Astrocyte (in vitro differentiated cells and primary cell): ENCODE data around the gene CMTM7. TPM values are rescaled to one million over a fixed set of nuclear protein-coding genes. Genes with fewer than 3 reads are reported as not detected.

ENCODE experiments used
- DNase-seq: peaks from one replicate; pipeline ENCODE4 v3.0.0-alpha.2; 2010; ENCODE audit warnings: low read depth
- FAIRE-seq: peaks from 2 replicates; lab custom pipeline; 2011; peaks lifted over from hg19 to GRCh38; lab: Jason Lieb, UNC
- H2AFZ ChIP-seq: 2 replicates; pipeline ENCODE4 v1.6.0; 2012; ENCODE audit warnings: low read depth, low read length, inconsistent platforms
- H3K27ac ChIP-seq: 2 replicates; pipeline ENCODE4 v1.5.1; 2011; ENCODE audit warnings: low read depth, low read length, inconsistent platforms
- H3K27me3 ChIP-seq: 2 replicates; pipeline ENCODE4 v1.6.0; 2011; ENCODE audit warnings: low read length, inconsistent platforms; ENCODE audit not compliant: insufficient read depth
- H3K36me3 ChIP-seq: 2 replicates; pipeline ENCODE4 v1.5.1; 2011; ENCODE audit warnings: low read length, inconsistent platforms; ENCODE audit not compliant: insufficient read depth
- H3K4me1 ChIP-seq: 2 replicates; pipeline ENCODE4 v1.5.1; 2011; ENCODE audit warnings: low read length, inconsistent platforms; ENCODE audit not compliant: insufficient read depth
- H3K4me2 ChIP-seq: 2 replicates; pipeline ENCODE4 v1.6.0; 2012; ENCODE audit warnings: low read length, inconsistent platforms
- H3K4me3 ChIP-seq: 2 replicates; pipeline ENCODE4 v1.5.1; 2011; ENCODE audit warnings: low read depth, mild to moderate bottlenecking, low read length, inconsistent platforms; ENCODE audit not compliant: insufficient read depth
- H3K79me2 ChIP-seq: 2 replicates; pipeline ENCODE4 v1.6.0; 2012; ENCODE audit warnings: mild to moderate bottlenecking, low read length, inconsistent platforms; ENCODE audit not compliant: insufficient read depth
- H3K9ac ChIP-seq: 2 replicates; pipeline ENCODE4 v1.6.0; 2012; ENCODE audit warnings: mild to moderate bottlenecking, low read length, inconsistent platforms
- H3K9me3 ChIP-seq: 2 replicates; pipeline ENCODE4 v1.5.1; 2012; ENCODE audit warnings: low read depth, mild to moderate bottlenecking, low read length, inconsistent platforms; ENCODE audit not compliant: insufficient read depth
- H4K20me1 ChIP-seq: 2 replicates; pipeline ENCODE4 v1.6.0; 2012; ENCODE audit warnings: low read length, inconsistent platforms; ENCODE audit not compliant: insufficient read depth
- H3K27ac Mint-ChIP-seq: one replicate; pipeline ENCODE4 v1.8.0; 2021; ENCODE audit warnings: mild to moderate bottlenecking, mixed read lengths; ENCODE audit not compliant: unreplicated experiment
- H3K27me3 Mint-ChIP-seq: one replicate; pipeline ENCODE4 v1.8.0; 2021; ENCODE audit warnings: low read depth, mixed read lengths; ENCODE audit not compliant: unreplicated experiment
- H3K36me3 Mint-ChIP-seq: one replicate; pipeline ENCODE4 v1.8.0; 2021; ENCODE audit warnings: low read depth, mixed read lengths; ENCODE audit not compliant: unreplicated experiment
- H3K4me1 Mint-ChIP-seq: one replicate; pipeline ENCODE4 v1.8.0; 2021; ENCODE audit warnings: low read depth, mixed read lengths; ENCODE audit not compliant: unreplicated experiment
- H3K4me3 Mint-ChIP-seq: one replicate; pipeline ENCODE4 v1.8.0; 2021; ENCODE audit warnings: mild to moderate bottlenecking, moderate library complexity, mixed read lengths; ENCODE audit not compliant: unreplicated experiment
- H3K9me3 Mint-ChIP-seq: one replicate; pipeline ENCODE4 v1.8.0; 2021; ENCODE audit warnings: mild to moderate bottlenecking, mixed read lengths; ENCODE audit not compliant: unreplicated experiment
- CTCF ChIP-seq: IDR thresholded peaks from 2 replicates; pipeline ENCODE4 v1.5.1; 2011; ENCODE audit warnings: low read depth, mild to moderate bottlenecking, inconsistent platforms, low read length, moderate library complexity; ENCODE audit not compliant: insufficient read depth
- EZH2 ChIP-seq: IDR thresholded peaks from 2 replicates; pipeline ENCODE4 v1.6.1; 2012; ENCODE audit warnings: mild to moderate bottlenecking, low read length, inconsistent platforms; ENCODE audit not compliant: insufficient read depth
- total RNA-seq: library from RNA; stranded (reverse); gene quantifications from 2 replicates; pipeline ENCODE4 v1.2.1, GENCODE V29; 2021

CMTM7 gene
- total RNA-seq, 1 donor from 2014 or later = 23.9 TPM

GRCh38 chr3:32423956-32424557 is 32.4 kb downstream of the CMTM7 start:
- peaks cover 17% of the 10 kb centered on the region for H3K4me1 Mint-ChIP-seq
- Histone ChIP-seq H3K27me3 (no peaks in the 10 kb centered on the region), H3K9ac (no peak overlapping the region), H3K4me2 (no peak overlapping the region), H3K4me1 (peaks cover 31% of the 10 kb centered on the region), H2AFZ (no peak overlapping the region), H3K27ac (no peak overlapping the region), H3K9me3 (no peaks in the 10 kb centered on the region), H3K36me3 (no peaks in the 10 kb centered on the region), H4K20me1 (peaks cover 4% of the 10 kb centered on the region), H3K79me2 (peaks cover 33% of the 10 kb centered on the region), H3K4me3 (no peak overlapping the region)
- FAIRE-seq (no peak), DNase-seq (no peak)
- peaks cover 5% of the 10 kb centered on the region for H3K36me3 Mint-ChIP-seq
- H3K27me3 Mint-ChIP-seq = no peaks in the 10 kb centered on the region
- H3K27ac Mint-ChIP-seq = no peak overlapping the region
- H3K4me3 Mint-ChIP-seq = no peak overlapping the region
- TF ChIP-seq CTCF (no peak), EZH2 (no peak)
- no peaks in the 10 kb centered on the region for H3K9me3 Mint-ChIP-seq

GRCh38 chr3:32424581-32425250 is 33.1 kb downstream of the CMTM7 start:
- Histone ChIP-seq H3K4me3 (no peak overlapping the region), H3K27ac (no peak overlapping the region), H3K9ac (no peak overlapping the region), H4K20me1 (peaks cover 4% of the 10 kb centered on the region), H3K4me2 (no peak overlapping the region), H3K27me3 (no peaks in the 10 kb centered on the region), H3K79me2 (peaks cover 29% of the 10 kb centered on the region), H3K36me3 (no peaks in the 10 kb centered on the region), H2AFZ (no peak overlapping the region), H3K4me1 (peaks cover 28% of the 10 kb centered on the region), H3K9me3 (no peaks in the 10 kb centered on the region)
- FAIRE-seq (no peak), DNase-seq (no peak)
- H3K27ac Mint-ChIP-seq = no peak overlapping the region
- H3K4me3 Mint-ChIP-seq = no peak overlapping the region
- peaks cover 5% of the 10 kb centered on the region for H3K36me3 Mint-ChIP-seq
- TF ChIP-seq CTCF (no peak), EZH2 (no peak)
- no peaks in the 10 kb centered on the region for H3K9me3 Mint-ChIP-seq
- H3K27me3 Mint-ChIP-seq = no peaks in the 10 kb centered on the region
- H3K4me1 Mint-ChIP-seq = peaks cover 16% of the 10 kb centered on the region
